NCI-H524 (cell line): ENCODE results near the gene ARHGAP24.
"Not testable (repeated sequence)": the region's sequence is repeated elsewhere in the genome, so short reads cannot be mapped to it uniquely, and the experiment has no call there.

Experiments used
- DNase-seq, 2 experiments: peaks; one replicate each; lab custom pipeline; 2025; lab: John Stamatoyannopoulos, UW

Gene ARHGAP24

GRCh38 chr4:85956293-85956945 is 481.5 kb downstream of the ARHGAP24 start:
- no peak for DNase-seq

DNA sequence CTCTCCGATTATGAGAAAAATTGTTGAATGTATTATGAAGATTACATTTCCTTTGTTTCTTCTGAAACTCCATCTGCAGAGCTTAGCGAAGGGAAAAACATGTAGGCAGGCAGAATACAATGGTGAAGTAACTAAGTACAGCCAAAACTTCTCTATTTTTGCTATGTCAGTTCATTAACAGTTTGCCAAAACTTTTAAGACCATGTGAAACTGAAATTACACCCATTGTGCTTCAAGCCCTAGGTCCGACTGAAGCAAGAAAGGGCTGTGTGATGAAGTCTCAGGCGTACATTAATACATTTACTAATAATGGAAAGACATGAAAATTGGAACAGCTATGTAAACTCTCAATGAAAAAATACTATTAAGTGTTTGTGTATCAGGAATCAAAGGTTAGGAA is 486.9 kb downstream of the ARHGAP24 start:
- DNase-seq, result no peak

DNA sequence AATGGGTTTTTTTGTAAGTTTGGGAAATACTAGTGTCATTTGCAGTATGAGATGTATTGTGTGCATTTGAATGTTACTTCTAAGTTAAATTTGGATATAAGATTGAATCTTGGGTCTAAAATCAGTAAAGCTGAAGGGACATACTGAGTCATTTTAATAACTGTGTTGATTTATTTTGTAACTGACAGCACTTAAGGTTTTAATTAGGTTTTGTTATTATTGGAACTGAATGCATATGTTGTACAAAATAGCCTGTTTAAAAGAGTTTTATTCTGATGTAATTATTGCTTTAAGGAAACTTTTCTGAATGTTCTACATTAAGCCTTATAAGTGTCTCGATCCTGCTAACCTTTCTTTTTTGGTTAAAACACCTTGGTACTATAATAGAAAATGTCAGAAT is 488.3 kb downstream of the ARHGAP24 start:
- no peak for DNase-seq

DNA sequence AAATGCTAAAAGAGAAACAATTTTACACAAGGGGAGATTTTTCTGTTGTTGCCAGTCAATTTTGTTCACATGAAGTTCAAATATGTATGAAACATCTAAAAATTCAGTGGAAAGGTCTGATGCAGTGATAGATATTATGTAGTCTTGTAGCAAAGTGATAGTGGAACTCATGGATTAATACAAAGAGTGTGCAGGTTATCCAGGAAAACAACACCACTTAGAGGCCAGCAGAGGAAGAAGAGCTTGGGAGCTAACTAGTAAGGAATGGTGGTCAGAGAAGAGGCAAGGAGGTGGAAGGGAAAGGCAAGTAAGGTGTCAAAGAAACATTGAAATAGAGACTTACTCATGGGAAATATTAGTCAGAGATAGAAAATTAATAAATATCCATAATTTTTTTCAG is 489.3 kb downstream of the ARHGAP24 start:
- peak in 1 of 2 experiments; percentile 2 for DNase-seq

GRCh38 chr4:85965017-85965416 is 490.1 kb downstream of the ARHGAP24 start:
- DNase-seq, result not testable (repeated sequence)

GRCh38 chr4:85965529-85965928 is 490.6 kb downstream of the ARHGAP24 start:
- no peak for DNase-seq

- no peak for DNase-seq
Observed at GRCh38 chr4:85966373-85966772, 491.4 kb downstream of the ARHGAP24 start.

GRCh38 chr4:85967872-85968271 is 492.9 kb downstream of the ARHGAP24 start:
- no peak for DNase-seq

- DNase-seq, result peak; percentile 16 to 37
Observed at GRCh38 chr4:85968945-85969819, 494.2 kb downstream of the ARHGAP24 start.

GRCh38 chr4:85970535-85970934 is 495.6 kb downstream of the ARHGAP24 start:
- DNase-seq, result no peak

- DNase-seq, result no peak
Observed at GRCh38 chr4:85979276-85979675, 504.3 kb downstream of the ARHGAP24 start.

GRCh38 chr4:85986266-85986665 is 511.3 kb downstream of the ARHGAP24 start:
- DNase-seq, result no peak

GRCh38 chr4:85993641-85994040 is 518.7 kb downstream of the ARHGAP24 start:
- no peak for DNase-seq

GRCh38 chr4:85994576-85994975 is 519.6 kb downstream of the ARHGAP24 start:
- DNase-seq, result no peak

GRCh38 chr4:85995361-85995760 is 520.4 kb downstream of the ARHGAP24 start:
- DNase-seq, result no peak

GRCh38 chr4:86001591-86001990 is 526.6 kb downstream of the ARHGAP24 start:
- DNase-seq, result no peak

DNA sequence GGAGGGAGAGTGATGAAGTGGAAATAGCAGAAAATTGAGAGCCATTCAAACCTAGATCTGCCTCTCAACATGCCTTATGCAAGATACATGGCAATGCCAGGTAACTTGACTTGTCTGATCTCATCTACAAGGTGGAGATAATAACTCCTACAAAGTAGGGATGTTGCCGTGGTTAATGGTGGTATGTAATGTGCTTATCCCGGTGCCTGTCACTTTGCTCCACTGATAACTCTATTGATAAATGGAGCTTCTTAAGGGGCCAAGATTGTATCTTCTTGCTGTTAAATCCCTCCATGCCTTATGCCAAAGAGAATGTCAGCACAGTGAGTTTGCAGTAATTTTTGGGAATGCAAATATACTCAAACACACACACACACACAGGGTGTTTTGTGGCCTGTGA is 529.1 kb downstream of the ARHGAP24 start:
- DNase-seq, result no peak

GRCh38 chr4:86006057-86006456 is 531.1 kb downstream of the ARHGAP24 start:
- no peak for DNase-seq

DNA sequence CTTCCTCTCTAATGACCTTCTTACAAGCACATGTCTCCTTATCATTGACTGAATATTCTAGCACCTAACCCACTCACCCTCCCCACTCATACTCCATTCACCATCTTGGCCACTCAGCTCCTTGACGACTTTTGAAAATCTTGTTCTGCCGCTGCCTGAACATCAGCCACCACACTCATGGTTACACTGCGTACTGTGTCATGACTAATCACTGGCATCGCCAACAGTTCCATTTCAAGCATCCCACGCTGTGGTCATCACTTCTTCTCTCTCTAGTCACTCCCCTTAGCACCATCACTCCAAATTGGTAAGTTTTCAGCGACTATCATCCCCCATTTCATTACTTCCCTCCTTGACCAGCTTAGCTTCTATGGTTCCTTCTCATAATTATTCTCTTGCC is 532.1 kb downstream of the ARHGAP24 start:
- no peak for DNase-seq

GRCh38 chr4:86011117-86011516 is 536.2 kb downstream of the ARHGAP24 start:
- no peak for DNase-seq

- no peak for DNase-seq
Observed at GRCh38 chr4:86013621-86014020, 538.7 kb downstream of the ARHGAP24 start.

DNA sequence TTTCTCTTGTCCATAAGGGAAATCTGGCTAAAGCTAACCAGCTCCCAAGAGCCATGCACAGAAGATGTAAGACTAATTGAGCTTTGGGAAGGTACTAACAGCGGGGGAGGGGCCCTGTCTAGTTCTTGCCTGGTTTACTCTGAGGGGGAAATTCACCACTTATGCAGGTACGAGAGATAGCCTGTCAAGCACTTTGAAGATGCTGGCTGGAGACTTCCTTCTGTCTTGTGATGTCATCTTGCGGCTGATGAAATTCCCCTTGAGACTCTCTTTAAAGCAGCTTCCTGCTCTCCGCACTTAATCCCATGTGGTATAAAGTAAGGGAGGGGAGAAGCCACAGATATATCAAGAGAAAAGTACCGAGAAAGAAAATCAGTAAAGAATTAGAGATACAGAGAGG is 539.6 kb downstream of the ARHGAP24 start:
- DNase-seq, result peak in 1 of 2 experiments; percentile 22
